SK-N-SH (cell line): ENCODE results near the gene IFNW1. TPM values are rescaled to one million over a fixed set of nuclear protein-coding genes. Genes with fewer than 3 reads are reported as not detected.

Experiments
- CTCF ChIA-PET: fragments of 300-600, 350-600 bp; formaldehyde crosslinking; extraction: SDS; loops from one replicate; lab custom pipeline; 2021; lab: Yijun Ruan, JAX
- POLR2A ChIA-PET: fragments of 350-600 bp; sonication (Branson Sonifier 250); formaldehyde crosslinking; extraction: SDS; loops from one replicate; lab custom pipeline; 2020; ENCODE audit warnings: antibody characterized with exemption, inconsistent platforms; lab: Yijun Ruan, JAX
- DNase-seq: peaks from one replicate; pipeline ENCODE4 v3.0.0; 2012
- H2AFZ ChIP-seq: fragments of 200-600 bp; sonication (generic); 2 replicates; pipeline ENCODE4 v1.8.1; 2016; ENCODE audit warnings: antibody characterized with exemption, mild to moderate bottlenecking, low read depth
- H3F3A ChIP-seq: fragments of 200-600 bp; sonication (generic); replicated peaks from 2 replicates; pipeline ENCODE3; 2016; ENCODE audit warnings: antibody characterized with exemption, mild to moderate bottlenecking; ENCODE audit not compliant: insufficient read depth
- H3K27ac ChIP-seq, 2 experiments: fragments of 200-500 bp in 1 of 2; fragments of 200-600 bp in 1 of 2; sonication (Bioruptor generic) in 1 of 2; sonication (generic), shearing (Covaris generic) in 1 of 2; 2 replicates each; pipeline versions ENCODE4 v1.5.1 to v1.6.1; 2014 to 2016; ENCODE audit warnings: low read depth in 2 of 2, inconsistent platforms in 1 of 2, low read length in 1 of 2, mild to moderate bottlenecking in 1 of 2, mixed read lengths in 1 of 2
- H3K27me3 ChIP-seq: fragments of 200-600 bp; sonication (generic), shearing (Covaris generic); 2 replicates; pipeline ENCODE4 v1.6.1; 2016; ENCODE audit warnings: mixed run types; ENCODE audit not compliant: insufficient read depth
- H3K36me3 ChIP-seq, 2 experiments: fragments of 200-500 bp in 1 of 2; fragments of 200-600 bp in 1 of 2; sonication (Bioruptor generic) in 1 of 2; sonication (generic) in 1 of 2; replicated peaks in 1 of 2; 2 replicates each; pipeline versions ENCODE3 to v1.5.1; 2014 to 2016; ENCODE audit warnings: low read length in 1 of 2, mild to moderate bottlenecking in 1 of 2; ENCODE audit not compliant: insufficient read depth in 2 of 2, control insufficient read depth in 1 of 2
- H3K4me1 ChIP-seq, 2 experiments: fragments of 200-500 bp in 1 of 2; fragments of 200-600 bp in 1 of 2; sonication (Bioruptor generic) in 1 of 2; sonication (generic), shearing (Covaris generic) in 1 of 2; 2 replicates each; pipeline versions ENCODE4 v1.5.1 to v1.6.1; 2014 to 2016; ENCODE audit warnings: low read depth in 1 of 2, low read length in 1 of 2, mixed run types in 1 of 2; ENCODE audit not compliant: insufficient read depth in 2 of 2, control insufficient read depth in 1 of 2
- H3K4me2 ChIP-seq: fragments of 200-600 bp; sonication (generic), shearing (Covaris generic); 2 replicates; pipeline ENCODE4 v1.6.1; 2017; ENCODE audit warnings: mixed run types
- H3K4me3 ChIP-seq, 2 experiments: fragments of 200-500 bp in 1 of 2; fragments of 200-600 bp in 1 of 2; sonication (Bioruptor generic) in 1 of 2; sonication (generic), shearing (Covaris generic) in 1 of 2; 2 replicates each; pipeline versions ENCODE4 v1.5.1 to v1.8.1; 2014 to 2016; ENCODE audit warnings: low read depth in 2 of 2, inconsistent platforms in 1 of 2, low read length in 1 of 2, mild to moderate bottlenecking in 1 of 2, mixed read lengths in 1 of 2, moderate library complexity in 1 of 2
- H3K79me2 ChIP-seq: fragments of 200-600 bp; sonication (generic); 2 replicates; pipeline ENCODE4 v1.8.1; 2017; ENCODE audit warnings: mild to moderate bottlenecking; ENCODE audit not compliant: insufficient read depth
- H3K9ac ChIP-seq: fragments of 200-600 bp; sonication (generic); 2 replicates; pipeline ENCODE4 v1.6.1; 2017; ENCODE audit warnings: mixed run types
- H3K9me2 ChIP-seq: fragments of 200-600 bp; sonication (generic); 2 replicates; pipeline ENCODE4 v1.6.1; 2017; ENCODE audit warnings: mixed run types
- H3K9me3 ChIP-seq: fragments of 200-600 bp; sonication (generic); 2 replicates; pipeline ENCODE4 v1.6.1; 2017; ENCODE audit warnings: mixed run types, mild to moderate bottlenecking, moderate library complexity
- H4K20me1 ChIP-seq: fragments of 200-600 bp; sonication (generic); 2 replicates; pipeline ENCODE4 v1.6.1; 2017; ENCODE audit warnings: mild to moderate bottlenecking, mixed run types; ENCODE audit not compliant: insufficient read depth
- CHD2 ChIP-seq: fragments of 150-350 bp; IDR thresholded peaks from 2 replicates; pipeline ENCODE4 v1.6.1; 2018; ENCODE audit warnings: low read length; ENCODE audit not compliant: partially characterized antibody
- ELF1 ChIP-seq: IDR thresholded peaks from 2 replicates; pipeline ENCODE4 v1.4.0; 2012
- EZH2phosphoT487 ChIP-seq: fragments of 200-600 bp; sonication (generic); IDR thresholded peaks from 2 replicates; pipeline ENCODE4 v1.6.1; 2017; ENCODE audit warnings: low read depth, mixed run types, mild to moderate bottlenecking, antibody characterized with exemption, moderate library complexity, borderline replicate concordance
- FOSL2 ChIP-seq: IDR thresholded peaks from 2 replicates; pipeline ENCODE4 v1.4.0; 2012; ENCODE audit warnings: low read depth, mild to moderate bottlenecking, moderate library complexity, borderline replicate concordance
- FOXJ3 ChIP-seq: sonication (generic); formaldehyde crosslinking; IDR thresholded peaks from 2 replicates; pipeline ENCODE4 v1.5.1; 2020; ENCODE audit warnings: mild to moderate bottlenecking, missing genetic modification reagents
- GABPA ChIP-seq: IDR thresholded peaks from 2 replicates; pipeline ENCODE4 v1.4.0; 2012; ENCODE audit warnings: low read depth, mild to moderate bottlenecking
- IRF3 ChIP-seq: fragments of 150-350 bp; IDR thresholded peaks from 2 replicates; pipeline ENCODE4 v1.6.1; 2016; ENCODE audit warnings: mild to moderate bottlenecking, low read depth, low read length
- MEF2A ChIP-seq: IDR thresholded peaks from 2 replicates; pipeline ENCODE4 v1.4.0; 2012; ENCODE audit warnings: low read depth, borderline replicate concordance
- NFIC ChIP-seq: IDR thresholded peaks from 2 replicates; pipeline ENCODE4 v1.4.0; 2012; ENCODE audit warnings: borderline replicate concordance
- NRF1 ChIP-seq: IDR thresholded peaks from 2 replicates; pipeline ENCODE4 v1.6.1; 2012; ENCODE audit warnings: low read depth, mild to moderate bottlenecking, low read length
- POLR2AphosphoS5 ChIP-seq: IDR thresholded peaks from 2 replicates; pipeline ENCODE4 v1.6.1; 2012; ENCODE audit warnings: low read depth, low read length
- RAD21 ChIP-seq: IDR thresholded peaks from 2 replicates; pipeline ENCODE4 v1.6.1; 2012; ENCODE audit warnings: mild to moderate bottlenecking, low read length
- TAF1 ChIP-seq: IDR thresholded peaks from 2 replicates; pipeline ENCODE4 v1.6.1; 2012; ENCODE audit warnings: low read depth, mild to moderate bottlenecking, low read length, moderate library complexity, borderline replicate concordance
- TEAD4 ChIP-seq: IDR thresholded peaks from 2 replicates; pipeline ENCODE4 v1.4.0; 2012; ENCODE audit warnings: mild to moderate bottlenecking, borderline replicate concordance; ENCODE audit not compliant: insufficient read depth
- USF2 ChIP-seq: fragments of 150-350 bp; IDR thresholded peaks from 2 replicates; pipeline ENCODE4 v1.6.1; 2017; ENCODE audit warnings: antibody characterized with exemption, low read length, low read depth, borderline replicate concordance
- WGBS: methylation state at CpG from one replicate; pipeline ENCODE4 v1.1.6; 2017; ENCODE audit warnings: low lambda C conversion rate; 5-methylcytosine and 5-hydroxymethylcytosine counted together
- polyA plus RNA-seq, 3 experiments: library from polyadenylated mRNA; depleted of rRNA; stranded (reverse); fragments of >200 nt; gene quantifications; 2 replicates each; pipeline ENCODE4 v1.2.3, GENCODE V29; 2012
- TF ChIP-seq, protein P1 (sequence below): IDR thresholded peaks from 2 replicates; pipeline ENCODE4 v1.4.0; 2012; ENCODE audit warnings: low read depth, borderline replicate concordance
- TF ChIP-seq, protein P2 (sequence below): IDR thresholded peaks from 2 replicates; pipeline ENCODE4 v1.4.0; 2012; ENCODE audit warnings: low read depth

Gene IFNW1
- polyA plus RNA-seq, 1 of the 3 experiments (the other 2 are of a cell fraction) = not detected

DNA sequence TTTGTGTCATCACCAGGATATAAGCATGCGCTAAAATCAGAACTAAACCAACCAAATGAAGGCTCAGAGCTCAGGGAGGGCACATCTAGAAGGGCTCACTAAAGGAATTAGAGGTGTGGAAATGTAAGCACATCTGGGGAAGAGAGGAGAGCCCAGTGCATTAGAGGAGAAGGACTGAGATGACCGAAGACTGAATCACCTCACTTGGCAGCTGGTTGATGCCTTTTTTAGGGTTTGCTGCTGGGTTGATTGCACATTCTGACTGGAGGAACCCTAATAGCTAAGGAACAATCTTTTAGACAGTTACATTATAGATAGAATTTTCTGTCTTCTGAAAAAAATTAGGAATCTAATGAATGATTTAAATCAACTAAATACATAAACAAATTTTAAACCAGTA, 33.0 kb upstream of the IFNW1 start:
- H3K9me2 ChIP-seq = no peaks in the 10 kb centered on the region
- CTCF ChIA-PET = interaction anchor here (1.3 kb wide), 1 partner anchor 8 kb away, joined by 7 read pairs; no protein-coding TSS in a partner anchor
- no peak overlapping the region for H3K4me2 ChIP-seq
- POLR2A ChIA-PET = no interaction called here
- DNase-seq = no peak
- no peaks in the 10 kb centered on the region for H3F3A ChIP-seq
- H3K4me1 ChIP-seq = no peaks in the 10 kb centered on the region
- no peaks in the 10 kb centered on the region for H3K36me3 ChIP-seq
- H2AFZ ChIP-seq = no peak overlapping the region
- no peaks in the 10 kb centered on the region for H3K9me3 ChIP-seq
- H3K79me2 ChIP-seq = no peaks in the 10 kb centered on the region
- H3K9ac ChIP-seq = no peak overlapping the region
- H3K27ac ChIP-seq = no peak overlapping the region
- no peak overlapping the region for H3K4me3 ChIP-seq
- no peaks in the 10 kb centered on the region for H3K27me3 ChIP-seq
- H4K20me1 ChIP-seq = no peaks in the 10 kb centered on the region
- 40% methylated on average over 2 of the region's 2 CpGs for WGBS
- TF ChIP-seq EZH2phosphoT487 (no peak), RAD21 (no peak), USF2 (no peak), FOXJ3 (CRISPR knock-in tag) (no peak), MEF2A (no peak), NFIC (no peak), CHD2 (no peak), NRF1 (no peak), FOSL2 (no peak)
- TF ChIP-seq, protein P1, sequence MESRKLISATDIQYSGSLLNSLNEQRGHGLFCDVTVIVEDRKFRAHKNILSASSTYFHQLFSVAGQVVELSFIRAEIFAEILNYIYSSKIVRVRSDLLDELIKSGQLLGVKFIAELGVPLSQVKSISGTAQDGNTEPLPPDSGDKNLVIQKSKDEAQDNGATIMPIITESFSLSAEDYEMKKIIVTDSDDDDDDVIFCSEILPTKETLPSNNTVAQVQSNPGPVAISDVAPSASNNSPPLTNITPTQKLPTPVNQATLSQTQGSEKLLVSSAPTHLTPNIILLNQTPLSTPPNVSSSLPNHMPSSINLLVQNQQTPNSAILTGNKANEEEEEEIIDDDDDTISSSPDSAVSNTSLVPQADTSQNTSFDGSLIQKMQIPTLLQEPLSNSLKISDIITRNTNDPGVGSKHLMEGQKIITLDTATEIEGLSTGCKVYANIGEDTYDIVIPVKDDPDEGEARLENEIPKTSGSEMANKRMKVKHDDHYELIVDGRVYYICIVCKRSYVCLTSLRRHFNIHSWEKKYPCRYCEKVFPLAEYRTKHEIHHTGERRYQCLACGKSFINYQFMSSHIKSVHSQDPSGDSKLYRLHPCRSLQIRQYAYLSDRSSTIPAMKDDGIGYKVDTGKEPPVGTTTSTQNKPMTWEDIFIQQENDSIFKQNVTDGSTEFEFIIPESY = no peak
- TF ChIP-seq, protein P2, sequence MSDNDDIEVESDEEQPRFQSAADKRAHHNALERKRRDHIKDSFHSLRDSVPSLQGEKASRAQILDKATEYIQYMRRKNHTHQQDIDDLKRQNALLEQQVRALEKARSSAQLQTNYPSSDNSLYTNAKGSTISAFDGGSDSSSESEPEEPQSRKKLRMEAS = no peak

DNA sequence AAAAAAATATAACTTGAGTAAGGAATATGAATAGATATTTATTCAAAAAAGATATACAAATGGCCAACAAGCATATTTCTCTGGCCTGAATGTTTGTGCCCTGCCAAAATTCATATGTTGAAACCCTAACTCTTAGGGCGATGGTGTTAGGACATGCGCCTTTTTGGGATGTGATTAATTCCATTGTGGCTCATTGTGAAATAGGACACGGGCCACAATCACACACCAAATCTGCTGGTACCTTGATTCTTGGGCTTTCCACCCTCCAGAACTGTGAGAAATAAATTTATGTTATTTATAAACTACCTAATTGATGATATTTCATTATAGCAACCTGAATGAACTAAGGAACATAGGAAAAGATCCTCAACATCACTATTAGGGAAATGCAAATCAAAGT, 30.5 kb upstream of the IFNW1 start:
- no peaks in the 10 kb centered on the region for H3K9me3 ChIP-seq
- H3K9ac ChIP-seq = no peak overlapping the region
- H3K4me1 ChIP-seq = no peaks in the 10 kb centered on the region
- no peak for TF ChIP-seq TEAD4
- TF ChIP-seq EZH2phosphoT487 = no peak
- TF ChIP-seq IRF3 = no peak
- TF ChIP-seq ELF1 = no peak
- TF ChIP-seq TAF1 = no peak
- TF ChIP-seq GABPA = no peak
- TF ChIP-seq POLR2AphosphoS5 = no peak
- no peak for TF ChIP-seq USF2
- TF ChIP-seq NRF1 = no peak
- CTCF ChIA-PET = no interaction called here
- WGBS = 54% methylated on average over 3 of the region's 3 CpGs
- H3K4me2 ChIP-seq = no peak overlapping the region
- no peaks in the 10 kb centered on the region for H3K27me3 ChIP-seq
- H4K20me1 ChIP-seq = no peaks in the 10 kb centered on the region
- H3F3A ChIP-seq = no peaks in the 10 kb centered on the region
- no peak overlapping the region for H3K4me3 ChIP-seq
- H3K27ac ChIP-seq = no peak overlapping the region
- H3K9me2 ChIP-seq = no peaks in the 10 kb centered on the region
- no peak overlapping the region for H2AFZ ChIP-seq
- POLR2A ChIA-PET = no interaction called here
- DNase-seq = no peak
- H3K36me3 ChIP-seq = no peaks in the 10 kb centered on the region
- H3K79me2 ChIP-seq = no peaks in the 10 kb centered on the region
